IMR-90 (cell line): ENCODE results near the gene CCDC88A.

Source experiments
- CEBPB ChIP-seq: IDR thresholded peaks from 2 replicates; pipeline ENCODE4 v1.6.1; 2012; ENCODE audit warnings: low read depth, low read length, improper control_type of control experiment
- FOS ChIP-seq: fragments of 150-350 bp; IDR thresholded peaks from 2 replicates; pipeline ENCODE4 v1.6.1; 2016; ENCODE audit warnings: low read depth, low read length
- MXI1 ChIP-seq: IDR thresholded peaks from 2 replicates; pipeline ENCODE4 v1.6.1; 2012; ENCODE audit warnings: low read depth, mild to moderate bottlenecking, low read length, moderate library complexity, borderline replicate concordance
- NFE2L2 ChIP-seq: fragments of 150-350 bp; IDR thresholded peaks from 2 replicates; pipeline ENCODE4 v1.6.1; 2016; ENCODE audit warnings: low read depth, mild to moderate bottlenecking, low read length
- POLR2A ChIP-seq: IDR thresholded peaks from 2 replicates; pipeline ENCODE4 v1.6.1; 2012; ENCODE audit warnings: mild to moderate bottlenecking, low read depth, low read length
- RAD21 ChIP-seq: IDR thresholded peaks from 2 replicates; pipeline ENCODE4 v1.6.1; 2012; ENCODE audit warnings: low read length, improper control_type of control experiment
- TF ChIP-seq, protein P1 (sequence below): conservative IDR thresholded peaks from 2 replicates; pipeline ENCODE4 v1.5.1; 2012; ENCODE audit warnings: mild to moderate bottlenecking, low read depth, low read length, improper control_type of control experiment

DNA sequence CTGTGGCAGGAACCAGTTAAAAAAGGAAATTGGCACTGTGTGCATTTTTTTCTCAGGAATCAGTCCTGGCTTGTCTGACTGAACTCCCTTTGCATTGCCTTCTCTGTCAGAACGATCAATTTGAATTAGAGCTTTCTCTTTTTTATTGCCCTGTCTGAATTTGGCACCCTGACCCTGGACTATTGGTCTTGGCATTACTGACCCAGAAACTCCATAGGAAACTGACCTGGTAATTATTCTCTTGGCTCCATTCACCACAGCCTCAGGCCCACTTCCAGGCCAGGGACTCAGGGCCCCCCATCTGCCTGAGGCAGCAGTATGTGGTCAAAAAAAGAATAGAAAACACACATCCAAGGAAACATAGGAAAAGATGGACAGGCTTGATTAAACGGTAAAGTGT lies 32.0 kb upstream of the CCDC88A start:
- TF ChIP-seq POLR2A (no peak), FOS (no peak), NFE2L2 (no peak), RAD21 (no peak), CEBPB (no peak), MXI1 (no peak)
- TF ChIP-seq, protein P1, sequence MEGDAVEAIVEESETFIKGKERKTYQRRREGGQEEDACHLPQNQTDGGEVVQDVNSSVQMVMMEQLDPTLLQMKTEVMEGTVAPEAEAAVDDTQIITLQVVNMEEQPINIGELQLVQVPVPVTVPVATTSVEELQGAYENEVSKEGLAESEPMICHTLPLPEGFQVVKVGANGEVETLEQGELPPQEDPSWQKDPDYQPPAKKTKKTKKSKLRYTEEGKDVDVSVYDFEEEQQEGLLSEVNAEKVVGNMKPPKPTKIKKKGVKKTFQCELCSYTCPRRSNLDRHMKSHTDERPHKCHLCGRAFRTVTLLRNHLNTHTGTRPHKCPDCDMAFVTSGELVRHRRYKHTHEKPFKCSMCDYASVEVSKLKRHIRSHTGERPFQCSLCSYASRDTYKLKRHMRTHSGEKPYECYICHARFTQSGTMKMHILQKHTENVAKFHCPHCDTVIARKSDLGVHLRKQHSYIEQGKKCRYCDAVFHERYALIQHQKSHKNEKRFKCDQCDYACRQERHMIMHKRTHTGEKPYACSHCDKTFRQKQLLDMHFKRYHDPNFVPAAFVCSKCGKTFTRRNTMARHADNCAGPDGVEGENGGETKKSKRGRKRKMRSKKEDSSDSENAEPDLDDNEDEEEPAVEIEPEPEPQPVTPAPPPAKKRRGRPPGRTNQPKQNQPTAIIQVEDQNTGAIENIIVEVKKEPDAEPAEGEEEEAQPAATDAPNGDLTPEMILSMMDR: no peak
